HG02970 (cell line): ENCODE measurements around the gene LTB4R.
"Not testable (repeated sequence)": the region's sequence is repeated elsewhere in the genome, so short reads cannot be mapped to it uniquely, and the experiment has no call there.

Source experiments
- ATAC-seq: cut with Tn5 transposase; IDR thresholded peaks from one replicate; pipeline ENCODE4 v1.9.1; 2021; ENCODE audit warnings: mild to moderate bottlenecking, moderate library complexity, moderate number of reproducible peaks; ENCODE audit not compliant: unreplicated experiment, low FRiP score

The LTB4R gene

DNA sequence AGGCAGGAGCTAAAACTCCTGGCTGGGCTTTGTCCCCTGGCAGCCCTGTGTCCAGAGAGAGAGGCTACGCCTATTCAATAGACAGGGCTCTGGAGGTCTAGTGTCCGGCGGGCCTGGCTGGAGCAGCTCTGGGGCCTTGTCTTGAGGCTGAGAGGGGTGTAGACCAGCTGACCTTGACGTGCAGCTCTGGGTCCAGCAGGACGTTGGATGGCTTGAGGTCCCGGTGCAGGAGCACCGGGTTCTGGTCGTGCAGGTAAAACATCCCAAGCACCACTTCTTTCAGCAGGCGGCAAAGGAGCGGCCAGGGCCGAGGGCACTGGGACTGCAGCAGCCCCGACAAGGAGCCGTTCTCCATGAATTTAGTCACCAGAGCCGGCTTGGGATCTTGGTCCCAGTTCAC, 27.5 kb downstream of the LTB4R start:
- no peak for ATAC-seq

DNA sequence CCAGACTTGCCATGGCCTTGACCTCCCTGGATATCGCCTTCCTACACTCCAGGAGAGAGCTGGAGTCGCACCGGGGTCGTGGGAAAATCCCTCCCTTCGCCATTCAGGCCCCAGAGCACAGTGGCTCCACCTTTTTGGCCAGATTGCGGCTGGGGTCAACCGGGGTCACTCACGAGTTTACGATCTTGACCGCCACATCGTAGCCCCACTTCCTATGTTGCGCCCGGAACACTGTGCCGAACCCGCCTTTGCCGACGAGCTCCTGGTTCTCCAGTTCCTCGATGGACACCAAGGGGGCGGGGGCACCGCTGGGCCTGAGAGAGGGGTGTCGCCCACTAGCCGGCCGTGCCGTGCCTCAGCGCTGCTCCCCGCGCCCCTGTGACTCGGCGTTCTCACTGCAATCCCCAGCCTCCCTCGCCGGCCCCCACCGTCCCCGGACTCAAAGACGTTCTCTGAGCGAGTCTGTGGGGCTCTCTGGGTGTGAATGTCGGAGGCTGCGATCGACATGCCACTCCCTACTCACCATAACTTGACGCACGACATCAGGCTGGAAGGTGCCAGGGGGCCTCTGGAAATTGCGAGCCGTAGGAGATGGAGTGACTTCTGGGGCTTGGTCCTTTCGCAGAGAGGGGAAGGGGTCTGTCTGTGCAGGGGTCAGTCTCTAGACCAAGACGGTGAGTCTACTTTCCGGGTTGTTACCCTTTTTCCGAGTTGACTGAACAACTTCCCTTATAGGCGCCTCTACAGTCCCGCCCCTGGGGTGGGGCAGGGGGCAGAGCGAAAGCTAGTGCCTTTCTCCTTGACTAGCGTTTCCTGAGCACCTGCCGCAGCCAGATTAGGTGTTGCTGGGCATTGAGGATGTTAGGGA, 28.2 kb downstream of the LTB4R start, which contains the start of gene RIPK3:
TSS of gene RIPK3 (minus strand) at position 708 of the 868 bp plus-strand sequence. CDS start at position 543, 165 bp downstream.
- no peak for ATAC-seq

GRCh38 chr14:24340606-24341005, 29.3 kb downstream of the LTB4R start:
- no peak for ATAC-seq

DNA sequence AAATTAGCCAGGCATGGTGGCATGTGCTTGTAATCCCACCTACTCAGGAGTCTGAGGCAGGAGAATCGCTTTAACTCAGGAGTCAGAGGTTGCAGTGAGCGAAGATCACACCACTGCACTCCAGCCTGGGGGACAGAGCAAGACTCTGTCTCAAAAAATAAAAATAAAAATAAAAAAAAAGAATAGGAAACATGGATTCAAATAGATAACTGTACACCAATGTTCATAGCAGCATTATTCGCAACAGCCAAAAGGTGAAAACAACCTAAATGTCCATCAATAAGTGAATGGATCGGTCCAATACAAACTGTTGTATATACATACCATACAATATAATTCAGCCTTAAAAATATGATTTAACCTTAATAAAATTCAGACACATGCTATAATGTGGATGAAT, 31.6 kb downstream of the LTB4R start:
- no peak for ATAC-seq

DNA sequence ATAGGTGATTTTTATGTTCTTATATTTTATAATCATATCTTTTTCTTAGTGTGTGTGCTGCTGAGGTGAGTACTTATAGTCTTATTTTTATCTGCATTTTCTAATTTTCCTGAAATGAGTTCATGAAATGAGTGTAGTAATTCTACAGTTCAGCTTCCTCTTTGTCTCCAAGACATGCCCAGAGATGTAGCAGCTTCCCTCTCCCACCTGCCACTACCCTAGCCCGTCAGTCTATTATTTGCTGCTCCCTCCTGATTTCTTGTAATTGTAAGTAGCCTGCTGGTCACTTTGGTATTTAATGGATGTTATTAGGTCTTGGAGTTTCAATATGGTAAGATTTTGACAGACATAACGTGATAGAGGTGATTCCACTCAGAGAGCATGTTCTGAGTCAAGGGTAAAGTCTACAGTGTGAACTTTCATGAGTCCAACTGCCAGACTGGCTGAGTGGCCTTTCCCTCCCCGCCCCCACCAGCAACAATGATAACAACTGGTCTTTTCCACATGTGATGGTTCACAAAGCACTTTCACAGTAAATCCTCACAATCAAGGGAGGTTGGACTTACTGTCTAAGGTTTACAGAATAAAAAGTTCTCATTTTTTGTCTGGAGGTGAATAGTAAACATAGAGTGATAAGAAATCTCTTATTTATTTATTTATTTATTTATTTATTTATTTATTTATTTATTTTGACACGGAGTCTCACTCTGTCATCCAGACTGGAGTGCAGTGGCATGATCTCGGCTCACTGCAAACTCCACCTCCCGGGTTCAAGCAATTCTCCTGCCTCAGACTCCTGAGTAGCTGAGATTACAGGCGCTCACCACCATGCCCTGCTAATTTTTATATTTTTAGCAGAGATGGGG, 32.7 kb downstream of the LTB4R start:
- ATAC-seq, result no peak

- ATAC-seq, result no peak
Measured at GRCh38 chr14:24347134-24347533, 35.8 kb downstream of the LTB4R start.

- no peak for ATAC-seq
Measured at GRCh38 chr14:24348186-24348585, 36.9 kb downstream of the LTB4R start.

DNA sequence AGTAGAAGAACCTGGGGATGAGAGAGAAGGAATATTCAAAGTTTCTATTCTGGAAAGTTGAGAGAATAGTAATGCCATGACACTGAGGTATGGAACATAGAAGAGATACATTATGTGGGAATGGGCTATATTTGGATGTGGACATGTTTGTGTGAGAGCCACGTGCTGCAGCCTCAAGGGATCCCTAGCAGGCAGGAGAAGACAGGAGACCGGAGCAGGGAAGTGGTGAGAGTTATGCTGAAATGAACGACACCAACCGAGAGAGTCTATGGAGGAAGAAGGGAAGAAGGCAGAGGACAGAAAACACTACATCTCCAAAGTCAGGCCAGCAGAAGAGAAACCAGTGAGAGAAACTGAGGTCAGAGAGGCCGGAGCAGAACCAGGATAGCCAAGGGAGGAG, 38.4 kb downstream of the LTB4R start:
- ATAC-seq, result no peak

- ATAC-seq, result no peak
Measured at GRCh38 chr14:24351517-24351916, 40.2 kb downstream of the LTB4R start.

GRCh38 chr14:24353559-24354481, 42.5 kb downstream of the LTB4R start:
- ATAC-seq, result no peak

DNA sequence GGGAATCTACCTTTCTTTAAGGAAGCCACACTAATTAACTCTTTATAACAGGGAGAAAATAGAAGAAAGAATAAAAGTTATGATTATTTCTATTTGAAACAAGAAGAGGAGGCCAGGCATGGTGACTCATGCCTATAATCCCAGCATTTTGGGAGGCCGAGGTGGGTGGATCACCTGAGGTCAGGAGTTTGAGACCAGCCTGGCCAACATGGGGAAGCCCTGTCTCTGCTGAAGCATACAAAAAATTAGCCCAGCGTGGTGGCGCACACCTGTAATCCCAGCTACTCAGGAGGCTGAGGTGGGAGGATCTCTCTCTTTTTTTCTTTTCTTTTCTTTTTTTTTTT, 43.2 kb downstream of the LTB4R start:
- ATAC-seq, result not testable (repeated sequence)

- no peak for ATAC-seq
Measured at GRCh38 chr14:24355009-24355408, 43.7 kb downstream of the LTB4R start.

DNA sequence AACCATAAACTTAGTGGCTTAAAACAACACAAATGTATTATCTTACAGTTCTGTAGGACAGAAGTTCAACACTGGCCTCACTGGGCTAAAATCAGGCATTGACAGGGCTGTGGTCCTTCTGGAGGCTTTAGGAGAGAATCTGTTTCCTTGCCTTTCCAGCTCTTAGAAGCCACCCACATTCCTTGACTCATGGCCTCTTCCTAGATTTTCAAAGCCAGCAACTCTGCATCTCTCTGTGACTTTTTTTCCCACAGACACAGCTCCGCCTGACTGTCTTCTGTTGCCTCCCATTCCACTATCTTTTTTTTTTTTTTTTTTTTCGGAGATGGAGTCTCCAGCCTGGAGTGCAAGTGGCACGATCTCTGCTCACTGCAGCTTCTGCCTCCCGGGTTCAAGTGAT, 44.9 kb downstream of the LTB4R start:
- no peak for ATAC-seq

- no peak for ATAC-seq
Measured at GRCh38 chr14:24360281-24360680, 49.0 kb downstream of the LTB4R start.

GRCh38 chr14:24361326-24361725, 50.0 kb downstream of the LTB4R start:
- no peak for ATAC-seq

- no peak for ATAC-seq
Measured at GRCh38 chr14:24362241-24362960, 51.1 kb downstream of the LTB4R start.

- no peak for ATAC-seq
Measured at GRCh38 chr14:24363401-24363800, 52.1 kb downstream of the LTB4R start.

GRCh38 chr14:24364841-24365240, 53.5 kb downstream of the LTB4R start:
- no peak for ATAC-seq

- no peak for ATAC-seq
Measured at GRCh38 chr14:24365600-24366412, 54.5 kb downstream of the LTB4R start.
